ENCODE measurements around the gene ZC3H13.

The ZC3H13 gene

GRCh38 chr13:46086421-46086922 lies 33.9 kb upstream of the ZC3H13 start:
- Mint-ChIP-seq H3K27ac (no peak overlapping the region), H3K9me3 (no peaks in the 10 kb centered on the region), H3K4me3 (no peak overlapping the region), H3K27me3 (ENCODE audit: low read depth) (no peaks in the 10 kb centered on the region), H3K36me3 (ENCODE audit: low read depth) (no peaks in the 10 kb centered on the region), H3K4me1 (no peaks in the 10 kb centered on the region)
- TF ChIP-seq, protein P1, sequence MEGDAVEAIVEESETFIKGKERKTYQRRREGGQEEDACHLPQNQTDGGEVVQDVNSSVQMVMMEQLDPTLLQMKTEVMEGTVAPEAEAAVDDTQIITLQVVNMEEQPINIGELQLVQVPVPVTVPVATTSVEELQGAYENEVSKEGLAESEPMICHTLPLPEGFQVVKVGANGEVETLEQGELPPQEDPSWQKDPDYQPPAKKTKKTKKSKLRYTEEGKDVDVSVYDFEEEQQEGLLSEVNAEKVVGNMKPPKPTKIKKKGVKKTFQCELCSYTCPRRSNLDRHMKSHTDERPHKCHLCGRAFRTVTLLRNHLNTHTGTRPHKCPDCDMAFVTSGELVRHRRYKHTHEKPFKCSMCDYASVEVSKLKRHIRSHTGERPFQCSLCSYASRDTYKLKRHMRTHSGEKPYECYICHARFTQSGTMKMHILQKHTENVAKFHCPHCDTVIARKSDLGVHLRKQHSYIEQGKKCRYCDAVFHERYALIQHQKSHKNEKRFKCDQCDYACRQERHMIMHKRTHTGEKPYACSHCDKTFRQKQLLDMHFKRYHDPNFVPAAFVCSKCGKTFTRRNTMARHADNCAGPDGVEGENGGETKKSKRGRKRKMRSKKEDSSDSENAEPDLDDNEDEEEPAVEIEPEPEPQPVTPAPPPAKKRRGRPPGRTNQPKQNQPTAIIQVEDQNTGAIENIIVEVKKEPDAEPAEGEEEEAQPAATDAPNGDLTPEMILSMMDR (IDR thresholded peaks at IDR 0.05; ENCODE audit: unreplicated experiment in 3 of 3): no peak

GRCh38 chr13:46085737-46086136 lies 33.2 kb upstream of the ZC3H13 start:
- Mint-ChIP-seq H3K27ac (no peak overlapping the region), H3K9me3 (no peaks in the 10 kb centered on the region), H3K36me3 (ENCODE audit: low read depth) (no peaks in the 10 kb centered on the region), H3K4me3 (no peak overlapping the region), H3K4me1 (no peaks in the 10 kb centered on the region), H3K27me3 (ENCODE audit: low read depth) (no peaks in the 10 kb centered on the region)
- TF ChIP-seq, protein P1 (IDR thresholded peaks at IDR 0.05; ENCODE audit: unreplicated experiment in 3 of 3): no peak

DNA sequence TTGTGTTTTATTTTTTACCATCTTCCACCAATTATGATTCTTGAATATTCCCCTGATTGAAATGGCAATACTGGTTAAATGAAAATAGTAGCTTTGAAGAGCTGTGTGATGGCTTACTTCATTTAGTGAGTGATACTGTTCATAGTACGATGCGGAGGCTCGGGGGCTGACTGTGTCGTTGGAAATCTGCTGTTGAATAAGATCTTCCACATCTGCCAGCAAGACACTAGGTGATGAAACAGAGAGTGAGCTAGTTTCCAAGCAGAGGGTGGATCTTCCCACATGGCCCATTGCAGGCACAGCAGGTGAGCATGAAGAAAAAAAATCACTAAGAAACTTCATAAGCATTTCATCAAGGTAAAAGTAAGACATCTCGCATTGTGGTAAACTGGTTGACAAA lies 29.8 kb upstream of the ZC3H13 start:
- Mint-ChIP-seq H3K4me1 (no peaks in the 10 kb centered on the region), H3K36me3 (ENCODE audit: low read depth) (no peaks in the 10 kb centered on the region), H3K27ac (no peak overlapping the region), H3K4me3 (no peak overlapping the region), H3K27me3 (ENCODE audit: low read depth) (peaks cover 4% of the 10 kb centered on the region), H3K9me3 (no peaks in the 10 kb centered on the region)
- TF ChIP-seq, protein P1 (IDR thresholded peaks at IDR 0.05; ENCODE audit: unreplicated experiment in 3 of 3): no peak

GRCh38 chr13:46079770-46080169 lies 27.2 kb upstream of the ZC3H13 start:
- H3K4me3 Mint-ChIP-seq: no peak overlapping the region
- H3K36me3 Mint-ChIP-seq (ENCODE audit: low read depth): no peaks in the 10 kb centered on the region
- peaks cover 4% of the 10 kb centered on the region for H3K27me3 Mint-ChIP-seq (ENCODE audit: low read depth)
- H3K9me3 Mint-ChIP-seq: peaks cover 2% of the 10 kb centered on the region
- H3K4me1 Mint-ChIP-seq: no peaks in the 10 kb centered on the region
- TF ChIP-seq, protein P1 (IDR thresholded peaks at IDR 0.05; ENCODE audit: unreplicated experiment in 3 of 3): no peak
- H3K27ac Mint-ChIP-seq: no peak overlapping the region

GRCh38 chr13:46077265-46077664 lies 24.7 kb upstream of the ZC3H13 start:
- peaks cover 2% of the 10 kb centered on the region for H3K9me3 Mint-ChIP-seq
- no peaks in the 10 kb centered on the region for H3K36me3 Mint-ChIP-seq (ENCODE audit: low read depth)
- TF ChIP-seq, protein P1 (IDR thresholded peaks at IDR 0.05; ENCODE audit: unreplicated experiment in 3 of 3): no peak
- H3K4me1 Mint-ChIP-seq: no peaks in the 10 kb centered on the region
- no peak overlapping the region for H3K27ac Mint-ChIP-seq
- H3K4me3 Mint-ChIP-seq: no peak overlapping the region
- peaks cover 4% of the 10 kb centered on the region for H3K27me3 Mint-ChIP-seq (ENCODE audit: low read depth)

- Mint-ChIP-seq H3K4me3 (no peak overlapping the region), H3K27me3 (ENCODE audit: low read depth) (peaks cover 4% of the 10 kb centered on the region), H3K4me1 (no peaks in the 10 kb centered on the region), H3K36me3 (ENCODE audit: low read depth) (no peaks in the 10 kb centered on the region), H3K9me3 (peaks cover 2% of the 10 kb centered on the region), H3K27ac (no peak overlapping the region)
- TF ChIP-seq, protein P1 (IDR thresholded peaks at IDR 0.05; ENCODE audit: unreplicated experiment in 3 of 3): no peak
Observed at GRCh38 chr13:46076827-46077226, 24.3 kb upstream of the ZC3H13 start.
